Measurements from ENCODE around the gene LRRIQ4.

Gene LRRIQ4

DNA sequence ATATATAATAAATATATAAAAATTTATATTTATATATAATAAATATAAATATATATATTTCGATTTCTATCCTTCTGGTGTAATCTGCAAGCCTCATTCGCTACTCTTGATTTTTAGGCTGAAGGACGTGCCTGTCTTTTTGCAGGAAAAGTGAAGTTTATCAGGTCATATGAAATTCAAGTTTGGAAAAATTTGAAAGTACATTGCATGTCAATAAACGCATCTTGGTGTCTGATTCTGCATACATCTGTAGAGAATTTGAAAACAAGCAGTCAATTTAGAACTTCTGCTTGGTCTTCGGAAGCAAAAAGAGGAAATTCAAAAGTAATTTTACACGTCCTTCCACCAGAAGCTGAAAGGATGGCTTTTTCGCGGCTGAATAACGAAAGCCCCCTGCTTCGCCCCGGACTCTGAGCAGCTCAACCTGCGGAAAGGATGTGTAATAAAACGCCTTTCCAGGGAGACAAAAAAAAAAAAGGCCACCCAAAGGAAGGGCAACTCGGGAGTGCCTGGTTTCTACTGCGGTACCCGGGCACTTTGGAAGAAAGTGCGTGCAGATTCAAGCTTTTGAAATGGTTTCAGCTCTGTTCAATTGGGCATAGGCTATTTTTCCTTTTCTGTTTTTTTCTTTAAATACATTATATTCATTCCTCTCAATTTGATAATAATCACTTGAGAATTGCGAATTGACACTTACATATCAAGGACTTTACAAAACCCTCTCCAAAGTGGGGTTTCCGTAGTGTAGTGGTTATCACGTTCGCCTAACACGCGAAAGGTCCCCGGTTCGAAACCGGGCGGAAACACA lies 41.0 kb upstream of the LRRIQ4 start (continued):
- TF ChIP-seq ZNF518A (tag by site-specific recombination; conservative IDR thresholded peaks at IDR 0.05; ENCODE audit: low read depth) (no peak), ELK4 (IDR thresholded peaks at IDR 0.05; ENCODE audit: borderline replicate concordance, low read depth, low read length) (no peak), TRIM28 (IDR thresholded peaks at IDR 0.05; ENCODE audit: borderline replicate concordance, low read length) (peak; percentile 56; the same call in 1 of the 2 replicates), SCRT2 (tag by site-specific recombination; IDR thresholded peaks at IDR 0.05) (no peak), ZNF654 (tag by site-specific recombination; IDR thresholded peaks at IDR 0.05; ENCODE audit: low read depth) (no peak), ZNF239 (tag by site-specific recombination; IDR thresholded peaks at IDR 0.05) (no peak), ZNF596 (tag by site-specific recombination; IDR thresholded peaks at IDR 0.05) (0 out of 2 replicates have a peak, but pooled peaks have one; percentile 35), ZNF677 (tag by site-specific recombination; IDR thresholded peaks at IDR 0.05) (no peak), ZNF560 (tag by site-specific recombination; IDR thresholded peaks at IDR 0.05; ENCODE audit: borderline replicate concordance) (no peak), ZNF10 (tag by site-specific recombination; IDR thresholded peaks at IDR 0.05) (no peak), SCRT1 (tag by site-specific recombination; IDR thresholded peaks at IDR 0.05; ENCODE audit: borderline replicate concordance) (no peak), ZNF423 (tag by site-specific recombination; IDR thresholded peaks at IDR 0.05) (no peak), ZNF16 (tag by site-specific recombination; IDR thresholded peaks at IDR 0.05; ENCODE audit: low read depth) (no peak), ZNF354C (tag by site-specific recombination; IDR thresholded peaks at IDR 0.05; ENCODE audit: borderline replicate concordance, low read depth) (no peak), ZBTB49 (tag by site-specific recombination; IDR thresholded peaks at IDR 0.05; ENCODE audit: low read depth) (no peak), ZBTB8A (tag by site-specific recombination; IDR thresholded peaks at IDR 0.05) (peak; percentile 100), GLIS1 (tag by site-specific recombination; IDR thresholded peaks at IDR 0.05) (0 out of 2 replicates have a peak, but pooled peaks have one; percentile 8), ZNF174 (tag by site-specific recombination; IDR thresholded peaks at IDR 0.05) (no peak), KLF17 (tag by site-specific recombination; IDR thresholded peaks at IDR 0.05) (no peak), SP7 (tag by site-specific recombination; IDR thresholded peaks at IDR 0.05) (no peak), MYNN (tag by site-specific recombination; IDR thresholded peaks at IDR 0.05; ENCODE audit: borderline replicate concordance) (no peak), ZFP37 (tag by site-specific recombination; IDR thresholded peaks at IDR 0.05) (no peak; the same call in 1 of the 2 replicates), ZSCAN30 (tag by site-specific recombination; IDR thresholded peaks at IDR 0.05) (no peak; the same call in 1 of the 2 replicates), ZNF777 (tag by site-specific recombination; IDR thresholded peaks at IDR 0.05; ENCODE audit: borderline replicate concordance) (no peak)
- TF ChIP-seq, protein P1, sequence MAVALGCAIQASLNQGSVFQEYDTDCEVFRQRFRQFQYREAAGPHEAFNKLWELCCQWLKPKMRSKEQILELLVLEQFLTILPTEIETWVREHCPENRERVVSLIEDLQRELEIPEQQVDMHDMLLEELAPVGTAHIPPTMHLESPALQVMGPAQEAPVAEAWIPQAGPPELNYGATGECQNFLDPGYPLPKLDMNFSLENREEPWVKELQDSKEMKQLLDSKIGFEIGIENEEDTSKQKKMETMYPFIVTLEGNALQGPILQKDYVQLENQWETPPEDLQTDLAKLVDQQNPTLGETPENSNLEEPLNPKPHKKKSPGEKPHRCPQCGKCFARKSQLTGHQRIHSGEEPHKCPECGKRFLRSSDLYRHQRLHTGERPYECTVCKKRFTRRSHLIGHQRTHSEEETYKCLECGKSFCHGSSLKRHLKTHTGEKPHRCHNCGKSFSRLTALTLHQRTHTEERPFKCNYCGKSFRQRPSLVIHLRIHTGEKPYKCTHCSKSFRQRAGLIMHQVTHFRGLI (tag by site-specific recombination; IDR thresholded peaks at IDR 0.05) = no peak
- TF ChIP-seq, protein P2, sequence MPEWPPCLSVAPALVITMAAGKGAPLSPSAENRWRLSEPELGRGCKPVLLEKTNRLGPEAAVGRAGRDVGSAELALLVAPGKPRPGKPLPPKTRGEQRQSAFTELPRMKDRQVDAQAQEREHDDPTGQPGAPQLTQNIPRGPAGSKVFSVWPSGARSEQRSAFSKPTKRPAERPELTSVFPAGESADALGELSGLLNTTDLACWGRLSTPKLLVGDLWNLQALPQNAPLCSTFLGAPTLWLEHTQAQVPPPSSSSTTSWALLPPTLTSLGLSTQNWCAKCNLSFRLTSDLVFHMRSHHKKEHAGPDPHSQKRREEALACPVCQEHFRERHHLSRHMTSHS (tag by site-specific recombination; IDR thresholded peaks at IDR 0.05) = no peak

Measured in HEK293 (cell line).